Endodermal cell (in vitro differentiated cells): ENCODE results near the gene MTCL1. TPM values are rescaled to one million over a fixed set of nuclear protein-coding genes. Genes with fewer than 3 reads are reported as not detected.

Source experiments
- DNase-seq: peaks from one replicate; pipeline ENCODE4 v3.0.0-alpha.2; 2017
- H3K27ac ChIP-seq: 2 replicates; pipeline ENCODE4 v1.5.1; 2013; ENCODE audit warnings: mild to moderate bottlenecking, low read depth, low read length, moderate library complexity
- H3K27me3 ChIP-seq: 2 replicates; pipeline ENCODE4 v1.6.1; 2013; ENCODE audit warnings: mild to moderate bottlenecking, low read length, moderate library complexity; ENCODE audit not compliant: insufficient read depth, control insufficient read depth, poor library complexity, severe bottlenecking
- H3K36me3 ChIP-seq: 2 replicates; pipeline ENCODE4 v1.7.0; 2013; ENCODE audit warnings: mild to moderate bottlenecking, low read length, moderate library complexity; ENCODE audit not compliant: control insufficient read depth, insufficient read depth
- H3K4me1 ChIP-seq: one replicate; pipeline ENCODE4 v1.7.0; 2013; ENCODE audit warnings: low read length; ENCODE audit not compliant: control insufficient read depth, insufficient read depth
- H3K4me3 ChIP-seq: 2 replicates; pipeline ENCODE4 v1.5.1; 2013; ENCODE audit warnings: mild to moderate bottlenecking, low read length, moderate library complexity
- H3K9ac ChIP-seq: 2 replicates; pipeline ENCODE4 v1.6.1; 2013; ENCODE audit warnings: mild to moderate bottlenecking, low read length, moderate library complexity; ENCODE audit not compliant: poor library complexity, severe bottlenecking; ENCODE audit errors: extremely low read depth
- H3K9me3 ChIP-seq: 2 replicates; pipeline ENCODE4 v1.6.1; 2013; ENCODE audit warnings: mild to moderate bottlenecking, low read length, moderate library complexity; ENCODE audit not compliant: control insufficient read depth
- H3K27ac Mint-ChIP-seq: 2 replicates; pipeline ENCODE4 v1.8.0; 2020; ENCODE audit warnings: mixed read lengths
- H3K27me3 Mint-ChIP-seq: 2 replicates; pipeline ENCODE4 v1.8.0; 2021; ENCODE audit warnings: mild to moderate bottlenecking, mixed read lengths; ENCODE audit not compliant: insufficient read depth
- H3K36me3 Mint-ChIP-seq: 2 replicates; pipeline ENCODE4 v1.8.0; 2020; ENCODE audit warnings: low read depth, mixed read lengths
- H3K4me1 Mint-ChIP-seq: 2 replicates; pipeline ENCODE4 v1.8.0; 2020; ENCODE audit warnings: mixed read lengths
- H3K4me3 Mint-ChIP-seq: 2 replicates; pipeline ENCODE4 v1.8.0; 2020; ENCODE audit warnings: mild to moderate bottlenecking, moderate library complexity, mixed read lengths
- H3K9me3 Mint-ChIP-seq: 2 replicates; pipeline ENCODE4 v1.8.0; 2020; ENCODE audit warnings: mild to moderate bottlenecking, mixed read lengths
- CTCF ChIP-seq: fragments of 200-600 bp; sonication (generic); conservative IDR thresholded peaks from 2 replicates; pipeline ENCODE4 v1.5.0; 2021; ENCODE audit warnings: antibody characterized with exemption, mild to moderate bottlenecking
- WGBS, 2 experiments: methylation state at CpG; one replicate each; pipeline versions ENCODE4 v1.1.5 to v1.1.7; 2013; ENCODE audit warnings: missing lambda C conversion rate in 2 of 2, mixed read lengths in 1 of 2; ENCODE audit not compliant: insufficient coverage in 1 of 2, insufficient read length in 1 of 2; 5-methylcytosine and 5-hydroxymethylcytosine counted together
- total RNA-seq, 2 donors: library from RNA; stranded (reverse); fragmentation: NEBNext Ultra II Directional in 1 of 2; extraction: Animal tissue kit (Norgen Biotek cat#: 25700) in 1 of 2; gene quantifications; 2 replicates in 1 of 2; 3 replicates in 1 of 2; pipeline ENCODE4 v1.2.1, GENCODE V29; 2021

The MTCL1 gene
- total RNA-seq, 2 donors from 2014 or later = 15.0 to 26.0 TPM

DNA sequence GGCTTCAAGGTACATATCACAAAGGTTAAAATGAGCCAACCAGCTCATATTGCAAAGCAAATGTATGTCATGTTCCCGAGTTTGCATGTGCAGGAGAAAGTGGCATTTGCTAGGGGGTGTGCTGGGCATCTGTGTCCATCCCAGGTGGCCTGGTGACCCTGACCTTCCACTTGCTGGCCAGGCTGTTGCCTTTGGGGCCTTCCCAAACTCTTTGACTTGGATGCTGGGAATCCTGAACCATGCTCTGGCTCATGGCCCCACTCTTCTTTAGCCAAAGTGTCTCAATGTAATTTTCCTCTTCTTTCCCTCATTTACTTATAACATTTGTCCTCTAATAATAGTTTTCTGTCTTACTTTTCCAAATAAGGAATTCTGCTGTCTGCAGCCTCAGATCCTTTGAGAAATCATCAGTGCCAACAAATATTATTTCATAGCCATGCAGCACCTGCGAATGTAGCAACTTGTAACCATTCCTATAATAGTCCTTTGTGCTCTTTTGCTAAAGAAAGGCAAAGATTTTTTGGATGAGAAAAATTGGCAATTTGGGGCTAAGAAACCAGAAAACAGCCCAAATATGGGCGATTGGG is 64.2 kb downstream of the MTCL1 start:
- no peaks in the 10 kb centered on the region for H3K27me3 Mint-ChIP-seq
- H3K4me3 Mint-ChIP-seq = no peak overlapping the region
- TF ChIP-seq CTCF = no peak
- no peak for DNase-seq
- H3K4me1 Mint-ChIP-seq = peaks cover 6% of the 10 kb centered on the region
- no peak overlapping the region for H3K4me3 ChIP-seq
- H3K9me3 ChIP-seq = no peaks in the 10 kb centered on the region
- no peaks in the 10 kb centered on the region for H3K27me3 ChIP-seq
- WGBS, 2 experiments = 69 to 87% methylated on average over 2 to 3 of the region's 3 CpGs
- H3K36me3 ChIP-seq = no peaks in the 10 kb centered on the region
- H3K27ac Mint-ChIP-seq = no peak overlapping the region
- peaks cover 6% of the 10 kb centered on the region for H3K36me3 Mint-ChIP-seq
- no peak overlapping the region for H3K9ac ChIP-seq
- H3K27ac ChIP-seq = no peak overlapping the region
- no peaks in the 10 kb centered on the region for H3K4me1 ChIP-seq
- H3K9me3 Mint-ChIP-seq = no peaks in the 10 kb centered on the region

GRCh38 chr18:8770657-8771056 is 65.3 kb downstream of the MTCL1 start:
- no peak overlapping the region for H3K9ac ChIP-seq
- no peak for DNase-seq
- H3K27ac Mint-ChIP-seq = no peak overlapping the region
- H3K9me3 Mint-ChIP-seq = no peaks in the 10 kb centered on the region
- H3K27me3 Mint-ChIP-seq = no peaks in the 10 kb centered on the region
- no peak overlapping the region for H3K4me3 ChIP-seq
- no peaks in the 10 kb centered on the region for H3K36me3 Mint-ChIP-seq
- H3K9me3 ChIP-seq = no peaks in the 10 kb centered on the region
- peaks cover 3% of the 10 kb centered on the region for H3K4me1 Mint-ChIP-seq
- H3K4me1 ChIP-seq = no peaks in the 10 kb centered on the region
- no peak overlapping the region for H3K4me3 Mint-ChIP-seq
- no CpG with 5 or more reads among the region's 1 CpG for WGBS, 2 experiments
- H3K36me3 ChIP-seq = no peaks in the 10 kb centered on the region
- H3K27me3 ChIP-seq = no peaks in the 10 kb centered on the region
- TF ChIP-seq CTCF = no peak
- H3K27ac ChIP-seq = no peak overlapping the region

DNA sequence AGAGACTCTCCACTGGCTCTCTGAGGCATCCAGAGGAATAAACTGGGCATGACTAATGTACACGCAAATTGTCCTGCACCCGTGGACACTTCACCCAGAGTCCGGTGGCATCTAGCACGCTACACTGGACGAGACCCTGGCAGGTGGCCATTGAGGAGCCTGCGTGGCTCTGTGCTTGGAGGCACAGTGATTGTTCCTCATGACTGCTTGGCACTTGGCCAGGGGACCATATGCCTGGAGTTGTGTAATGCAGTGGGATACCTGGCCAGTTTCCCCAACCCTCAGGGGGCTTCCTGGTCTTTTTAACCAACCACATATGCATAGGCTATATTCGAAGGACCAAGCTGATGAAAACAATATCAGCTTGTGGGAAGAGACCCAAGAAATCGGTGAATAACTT is 66.6 kb downstream of the MTCL1 start:
- Histone ChIP-seq H3K4me1 (no peaks in the 10 kb centered on the region), H3K27me3 (no peaks in the 10 kb centered on the region), H3K4me3 (no peak overlapping the region), H3K27ac (no peak overlapping the region), H3K9me3 (no peaks in the 10 kb centered on the region), H3K36me3 (no peaks in the 10 kb centered on the region), H3K9ac (no peak overlapping the region)
- WGBS, 2 experiments = 94 to 98% methylated on average over 7 to 8 of the region's 8 CpGs
- Mint-ChIP-seq H3K9me3 (no peaks in the 10 kb centered on the region), H3K27me3 (no peaks in the 10 kb centered on the region), H3K27ac (no peak overlapping the region), H3K4me3 (no peak overlapping the region), H3K4me1 (peaks cover 2% of the 10 kb centered on the region), H3K36me3 (no peaks in the 10 kb centered on the region)
- no peak for TF ChIP-seq CTCF
- no peak for DNase-seq
